ENCODE measurements around the gene CEP350. TPM values are rescaled to one million over a fixed set of nuclear protein-coding genes. Genes with fewer than 3 reads are reported as not detected.
"Not testable (repeated sequence)": the region's sequence is repeated elsewhere in the genome, so short reads cannot be mapped to it uniquely, and the experiment has no call there.

CEP350 gene
- total RNA-seq, 1 donor: 57.9 TPM

DNA sequence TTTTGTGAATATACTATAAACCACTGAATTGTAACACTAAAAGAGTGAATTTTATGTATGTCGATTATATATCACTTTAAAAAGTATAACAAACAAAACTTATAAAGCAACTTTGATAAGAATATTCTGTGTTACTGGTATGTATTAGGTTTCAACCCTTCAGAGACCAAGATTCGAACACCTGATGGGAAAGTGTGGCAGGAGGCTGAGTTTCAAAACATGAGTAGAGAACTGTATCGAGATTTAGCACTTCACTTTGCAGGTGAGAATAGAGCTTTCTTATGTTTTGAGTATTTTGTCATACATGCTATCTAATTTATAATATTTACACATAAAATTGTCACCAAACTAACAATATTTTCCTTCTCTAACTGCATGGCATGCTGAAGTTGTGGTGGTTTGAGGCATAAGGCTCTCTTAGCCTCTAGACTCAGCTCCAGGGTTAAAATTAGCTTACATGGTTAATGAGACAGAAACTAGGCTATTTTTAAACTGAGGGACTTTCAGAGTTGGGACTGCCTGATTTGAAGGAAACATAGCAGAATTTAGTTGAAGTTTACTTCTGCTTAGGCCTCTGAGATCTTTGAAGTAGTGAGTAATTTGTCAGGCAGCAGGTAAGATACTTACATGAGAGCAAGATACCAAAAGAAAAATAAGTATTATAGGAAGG is 48.6 kb downstream of the CEP350 start:
- TF ChIP-seq, protein P1, sequence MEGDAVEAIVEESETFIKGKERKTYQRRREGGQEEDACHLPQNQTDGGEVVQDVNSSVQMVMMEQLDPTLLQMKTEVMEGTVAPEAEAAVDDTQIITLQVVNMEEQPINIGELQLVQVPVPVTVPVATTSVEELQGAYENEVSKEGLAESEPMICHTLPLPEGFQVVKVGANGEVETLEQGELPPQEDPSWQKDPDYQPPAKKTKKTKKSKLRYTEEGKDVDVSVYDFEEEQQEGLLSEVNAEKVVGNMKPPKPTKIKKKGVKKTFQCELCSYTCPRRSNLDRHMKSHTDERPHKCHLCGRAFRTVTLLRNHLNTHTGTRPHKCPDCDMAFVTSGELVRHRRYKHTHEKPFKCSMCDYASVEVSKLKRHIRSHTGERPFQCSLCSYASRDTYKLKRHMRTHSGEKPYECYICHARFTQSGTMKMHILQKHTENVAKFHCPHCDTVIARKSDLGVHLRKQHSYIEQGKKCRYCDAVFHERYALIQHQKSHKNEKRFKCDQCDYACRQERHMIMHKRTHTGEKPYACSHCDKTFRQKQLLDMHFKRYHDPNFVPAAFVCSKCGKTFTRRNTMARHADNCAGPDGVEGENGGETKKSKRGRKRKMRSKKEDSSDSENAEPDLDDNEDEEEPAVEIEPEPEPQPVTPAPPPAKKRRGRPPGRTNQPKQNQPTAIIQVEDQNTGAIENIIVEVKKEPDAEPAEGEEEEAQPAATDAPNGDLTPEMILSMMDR (IDR thresholded peaks at IDR 0.05; ENCODE audit: insufficient read depth, low read length): no peak
- no peak overlapping the region for H3K4me3 ChIP-seq (ENCODE audit: low read depth, low read length)
- DNase-seq (ENCODE audit: low read depth): no peak

DNA sequence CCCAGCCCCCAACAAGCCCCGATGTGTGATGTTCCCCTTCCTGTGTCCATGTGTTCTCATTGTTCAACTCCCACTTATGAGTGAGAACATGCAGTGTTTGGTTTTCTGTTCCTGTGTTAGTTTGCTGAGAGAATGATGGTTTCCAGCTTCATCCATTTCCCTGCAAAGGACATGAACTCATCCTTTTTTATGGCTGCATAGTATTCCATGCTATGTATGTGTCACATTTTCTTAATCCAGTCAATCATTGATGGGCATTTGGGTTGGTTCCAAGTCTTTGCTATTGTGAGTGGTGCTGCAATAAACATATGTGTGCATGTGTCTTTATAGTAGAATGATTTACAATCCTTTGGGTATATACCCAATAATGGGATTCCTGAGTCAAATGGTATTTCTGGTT is 52.2 kb downstream of the CEP350 start:
- H3K4me3 ChIP-seq (ENCODE audit: low read depth, low read length); DNase-seq (ENCODE audit: low read depth): not testable (repeated sequence)

DNA sequence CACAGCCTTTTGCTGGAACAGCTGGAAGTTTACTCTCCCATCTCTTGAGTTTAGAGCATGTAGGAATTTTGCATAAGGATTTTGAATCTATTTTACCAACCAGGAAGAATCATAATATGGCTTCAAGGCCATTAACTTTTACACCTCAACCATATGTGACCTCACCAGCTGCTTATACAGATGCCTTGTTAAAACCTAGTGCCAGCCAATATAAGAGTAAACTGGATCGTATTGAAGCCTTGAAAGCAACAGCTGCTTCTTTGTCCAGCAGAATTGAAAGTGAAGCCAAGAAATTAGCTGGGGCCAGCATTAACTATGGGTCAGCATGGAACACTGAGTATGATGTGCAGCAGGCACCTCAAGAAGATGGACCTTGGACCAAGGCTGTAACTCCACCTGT is 65.4 kb downstream of the CEP350 start:
- no peak for DNase-seq (ENCODE audit: low read depth)
- no peak overlapping the region for H3K4me3 ChIP-seq (ENCODE audit: low read depth, low read length)
- TF ChIP-seq, protein P1 (IDR thresholded peaks at IDR 0.05; ENCODE audit: insufficient read depth, low read length): no peak

DNA sequence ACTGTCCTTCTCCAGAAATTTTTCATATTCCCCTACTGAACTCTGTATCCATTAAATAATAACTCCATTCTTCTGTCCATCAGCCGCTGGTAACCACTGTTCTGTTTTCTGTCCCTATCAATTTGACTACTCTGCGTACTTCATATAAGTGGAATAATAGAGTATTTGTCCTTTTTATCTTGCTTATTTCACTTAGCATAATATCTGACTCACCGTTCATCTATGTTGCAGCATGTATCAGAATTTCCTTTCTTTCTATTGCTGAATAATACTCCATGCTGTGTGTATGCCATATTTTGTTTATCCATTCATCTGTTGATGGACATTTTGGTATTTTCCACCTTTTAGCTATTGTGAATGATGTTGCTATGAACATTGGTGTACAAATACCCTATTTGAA is 71.9 kb downstream of the CEP350 start:
- H3K4me3 ChIP-seq (ENCODE audit: low read depth, low read length): no peak overlapping the region
- DNase-seq (ENCODE audit: low read depth): peak; percentile 61
- TF ChIP-seq, protein P1 (IDR thresholded peaks at IDR 0.05; ENCODE audit: insufficient read depth, low read length): no peak

DNA sequence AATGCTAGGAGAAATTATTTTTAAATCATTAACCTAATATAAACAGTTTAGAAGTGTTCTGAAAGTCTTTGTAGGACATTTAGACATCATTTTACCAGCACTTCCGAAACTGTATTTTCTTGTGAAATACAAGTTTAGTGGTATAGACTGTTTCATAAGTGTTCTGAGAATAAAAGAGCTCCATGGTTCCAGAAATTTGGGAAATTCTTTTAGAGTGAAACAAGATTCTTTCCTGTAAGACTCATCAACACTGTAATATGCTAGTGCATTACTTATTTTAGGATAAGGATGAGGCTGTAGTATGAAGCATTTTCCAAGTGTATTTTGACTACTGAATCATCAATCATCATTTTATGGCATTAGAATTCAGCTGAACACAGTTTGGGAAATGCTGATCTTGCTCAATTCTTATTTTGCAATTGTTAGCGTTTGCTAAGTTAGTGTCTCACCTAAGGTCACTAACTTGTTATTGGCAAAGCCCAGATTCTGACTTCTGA is 73.4 kb downstream of the CEP350 start:
- no peak overlapping the region for H3K4me3 ChIP-seq (ENCODE audit: low read depth, low read length)
- TF ChIP-seq, protein P1 (IDR thresholded peaks at IDR 0.05; ENCODE audit: insufficient read depth, low read length): no peak
- DNase-seq (ENCODE audit: low read depth): peak; percentile 93

DNA sequence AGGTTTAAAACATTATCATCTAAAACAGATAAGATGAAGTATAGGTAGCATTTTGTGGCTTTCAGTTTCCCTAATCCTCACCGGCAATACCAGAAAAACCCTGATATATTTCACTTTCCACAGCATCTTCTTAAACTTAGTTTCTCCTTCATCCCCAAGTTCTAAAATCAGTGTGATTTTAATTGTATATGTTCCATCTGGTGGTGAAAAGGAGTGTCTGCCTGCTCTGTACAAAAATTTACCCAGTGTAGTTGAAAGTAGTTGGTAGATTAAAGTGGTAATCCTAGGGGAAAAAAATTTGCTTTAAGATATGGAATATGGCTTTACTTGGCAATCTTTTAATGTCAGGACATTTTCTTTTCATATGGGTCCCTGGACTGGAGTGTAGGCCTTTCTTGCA is 74.3 kb downstream of the CEP350 start:
- peak; percentile 13 for DNase-seq (ENCODE audit: low read depth)
- H3K4me3 ChIP-seq (ENCODE audit: low read depth, low read length): no peak overlapping the region
- TF ChIP-seq, protein P1 (IDR thresholded peaks at IDR 0.05; ENCODE audit: insufficient read depth, low read length): peak; percentile 31

DNA sequence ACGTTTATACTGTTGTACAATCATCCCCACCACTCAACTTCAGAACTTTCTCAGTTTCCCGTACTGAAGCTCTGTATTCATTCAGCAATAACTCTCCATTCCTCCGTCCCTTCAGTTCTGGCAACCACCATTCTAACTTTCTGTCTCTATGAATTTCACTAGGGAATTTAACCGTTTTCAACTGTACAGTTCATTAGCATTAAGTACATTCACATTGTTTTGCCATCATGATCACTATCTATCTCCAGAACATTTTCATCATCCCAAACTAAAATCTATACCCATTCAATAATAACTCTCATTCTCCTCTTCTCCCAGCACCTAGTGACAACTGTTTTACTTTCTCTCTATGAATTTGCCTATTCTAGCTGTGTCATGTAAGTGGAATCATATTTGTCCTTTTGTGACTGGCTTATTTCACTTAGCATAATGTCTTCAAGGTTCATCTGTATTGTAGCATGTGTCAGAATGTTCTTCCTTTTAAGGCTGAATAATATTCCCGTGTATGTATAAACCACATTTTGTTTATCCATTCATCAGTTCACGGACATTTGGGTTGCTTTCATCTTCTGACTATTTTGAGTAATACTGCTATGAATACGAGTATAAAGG is 75.0 kb downstream of the CEP350 start:
- no peak for DNase-seq (ENCODE audit: low read depth)
- TF ChIP-seq, protein P1 (IDR thresholded peaks at IDR 0.05; ENCODE audit: insufficient read depth, low read length): no peak
- H3K4me3 ChIP-seq (ENCODE audit: low read depth, low read length): no peak overlapping the region

Data from fibroblast of the aortic adventitia (primary cell).